Panc1 (cell line): ENCODE data around the gene C1orf226. TPM values are rescaled to one million over a fixed set of nuclear protein-coding genes. Genes with fewer than 3 reads are reported as not detected.
A peak's percentile ranks its signal among the peaks of the same experiment; 100 is the strongest.

Source experiments
- ATAC-seq: fragments of 200-7000 bp; cut with Tn5 transposase; 2 replicates; pipeline ENCODE4 v1.9.1; 2020; ENCODE audit warnings: mild to moderate bottlenecking, moderate library complexity
- BruUV-seq: library from RNA; stranded (reverse); fragments of 400-500 nt; replicated peaks from 2 replicates; lab custom pipeline; 2021; lab: Mats Ljungman, UMichigan
- CTCF ChIA-PET: fragments of 300-600 bp; sonication (Branson Sonifier 250); formaldehyde crosslinking; loops from one replicate; lab custom pipeline; 2022; ENCODE audit warnings: antibody characterized with exemption; lab: Charles Lee
- POLR2A ChIA-PET: fragments of 300-600 bp; sonication (Branson Sonifier 250); formaldehyde crosslinking; loops from one replicate; lab custom pipeline; 2022; ENCODE audit warnings: antibody characterized with exemption; lab: Charles Lee
- DNase-seq: peaks from one replicate; pipeline ENCODE4 v3.0.0-alpha.2; 2010; ENCODE audit warnings: low read depth, low spot score
- H3K27ac ChIP-seq: 2 replicates; pipeline ENCODE4 v1.5.1; 2011; ENCODE audit warnings: mild to moderate bottlenecking, low read length, inconsistent platforms
- H3K27me3 ChIP-seq: fragments of 200-500 bp; sonication (Bioruptor generic); 2 replicates; pipeline ENCODE4 v1.6.0; 2014; ENCODE audit warnings: low read length, inconsistent platforms; ENCODE audit not compliant: control insufficient read depth, insufficient read depth
- H3K36me3 ChIP-seq: fragments of 200-500 bp; sonication (Bioruptor generic); 2 replicates; pipeline ENCODE4 v1.5.1; 2014; ENCODE audit warnings: inconsistent platforms, mild to moderate bottlenecking, low read length, moderate library complexity; ENCODE audit not compliant: control insufficient read depth, insufficient read depth
- H3K4me1 ChIP-seq: 2 replicates; pipeline ENCODE4 v1.5.1; 2011; ENCODE audit warnings: inconsistent platforms, mild to moderate bottlenecking, low read length, moderate library complexity; ENCODE audit not compliant: control insufficient read depth, insufficient read depth
- H3K4me3 ChIP-seq, 2 experiments: 2 replicates each; pipeline ENCODE4 v1.5.1; 2011 to 2012; ENCODE audit warnings: low read depth in 2 of 2, low read length in 2 of 2, mild to moderate bottlenecking in 2 of 2, inconsistent platforms in 1 of 2, moderate library complexity in 1 of 2
- H3K9me3 ChIP-seq: fragments of 200-500 bp; sonication (Bioruptor generic); 2 replicates; pipeline ENCODE4 v1.5.1; 2014; ENCODE audit warnings: low read depth, mild to moderate bottlenecking, inconsistent platforms, low read length, moderate library complexity; ENCODE audit not compliant: control insufficient read depth, insufficient read depth
- CTCF ChIP-seq: fragments of 450-650 bp; IDR thresholded peaks from 2 replicates; pipeline ENCODE4 v1.5.1; 2017; ENCODE audit warnings: mild to moderate bottlenecking
- POLR2AphosphoS5 ChIP-seq: IDR thresholded peaks from 2 replicates; pipeline ENCODE4 v1.6.1; 2012; ENCODE audit warnings: mild to moderate bottlenecking, low read depth, low read length, moderate library complexity
- REST ChIP-seq, 2 experiments: IDR thresholded peaks; 2 replicates each; pipeline ENCODE4 v1.6.1; 2011 to 2012; ENCODE audit warnings: low read depth in 2 of 2, control low read depth in 1 of 2, low read length in 1 of 2, mild to moderate bottlenecking in 1 of 2, moderate library complexity in 1 of 2; ENCODE audit not compliant: insufficient read depth in 1 of 2
- SIN3A ChIP-seq: IDR thresholded peaks from 2 replicates; pipeline ENCODE4 v1.6.1; 2012; ENCODE audit warnings: low read depth, mild to moderate bottlenecking, low read length, moderate library complexity, borderline replicate concordance; ENCODE audit not compliant: insufficient read depth
- TCF7L2 ChIP-seq: IDR thresholded peaks from 2 replicates; pipeline ENCODE4 v1.6.1; 2011; ENCODE audit warnings: mild to moderate bottlenecking, low read depth, low read length, inconsistent platforms
- in situ Hi-C: cut with HindIII; loops from 2 replicates; pipeline ENCODE4 v1.10.0; 2016; ENCODE audit warnings: low sequenced_read_pairs, low pct_unique_long_range_greater_than_20kb
- intact Hi-C: fragments of 100-400 bp; cut with micrococcal nuclease; formaldehyde crosslinking; loops from one replicate; pipeline ENCODE4 v1.10.0; 2022; ENCODE audit not compliant: unreplicated experiment
- total RNA-seq: library from RNA; stranded (reverse); gene quantifications from one replicate; pipeline ENCODE4 v1.2.1, GENCODE V29; 2021; ENCODE audit not compliant: unreplicated experiment

C1orf226 gene
- total RNA-seq, 1 experiment from 2014 or later, result 38.4 TPM

GRCh38 chr1:162396201-162396906, 14.8 kb downstream of the C1orf226 start:
- ATAC-seq (no peak), DNase-seq (no peak)
- H3K36me3 ChIP-seq, result no peaks in the 10 kb centered on the region; the same call in 1 of the 2 replicates
- TF ChIP-seq TCF7L2 (no peak), SIN3A (no peak), POLR2AphosphoS5 (no peak), REST (IDR thresholded peaks at IDR 0.05; ENCODE audit: insufficient read depth in 1 of 2, low read depth in 2 of 2, low read length in 1 of 2) (no peak), CTCF (no peak)
- peaks cover 8% of the 10 kb centered on the region; the same call in 1 of the 2 replicates for H3K27me3 ChIP-seq
- H3K27ac ChIP-seq, result no peak overlapping the region
- no peak overlapping the region for H3K4me3 ChIP-seq
- POLR2A ChIA-PET, result no interaction called here
- H3K4me1 ChIP-seq, result peaks cover 6% of the 10 kb centered on the region
- no TSS peak for BruUV-seq
- CTCF ChIA-PET, result no interaction called here
- intact Hi-C loops, result loop anchor here (10.0 kb wide), 1 partner anchor 632 kb away; the partner anchor contains the start of gene ATF6
- no peaks in the 10 kb centered on the region for H3K9me3 ChIP-seq
- in situ Hi-C loops, result no loop called here

- Histone ChIP-seq H3K27ac (no peak overlapping the region), H3K4me1 (no peaks in the 10 kb centered on the region), H3K36me3 (no peaks in the 10 kb centered on the region; the same call in 1 of the 2 replicates), H3K27me3 (peaks cover 8% of the 10 kb centered on the region; the same call in 1 of the 2 replicates), H3K4me3 (no peak overlapping the region), H3K9me3 (no peaks in the 10 kb centered on the region)
- ATAC-seq (peak; percentile 76), DNase-seq (no peak)
- intact Hi-C loops, result loop anchor here (10.0 kb wide), 1 partner anchor 632 kb away; the partner anchor contains the start of gene ATF6
- POLR2A ChIA-PET, result no interaction called here
- in situ Hi-C loops, result no loop called here
- no TSS peak for BruUV-seq
- peak; percentile 32 for TF ChIP-seq CTCF
- no peak for TF ChIP-seq SIN3A
- TF ChIP-seq TCF7L2, result no peak
- no peak for TF ChIP-seq POLR2AphosphoS5
- no peak for TF ChIP-seq REST (IDR thresholded peaks at IDR 0.05; ENCODE audit: insufficient read depth in 1 of 2, low read depth in 2 of 2, low read length in 1 of 2)
- CTCF ChIA-PET, result no interaction called here
Measured at GRCh38 chr1:162397039-162397448, 15.5 kb downstream of the C1orf226 start.
